GM12872 (cell line): ENCODE results near the gene PEX11B.
A peak's percentile ranks its signal among the peaks of the same experiment; 100 is the strongest.

Experiments used
- CTCF ChIP-seq: IDR thresholded peaks from 3 replicates; pipeline ENCODE4 v1.5.1; 2011; ENCODE audit warnings: low read depth, mild to moderate bottlenecking, low read length, moderate library complexity; ENCODE audit not compliant: insufficient read depth

Gene PEX11B

GRCh38 chr1:145935708-145936107, 17.2 kb upstream of the PEX11B start:
- TF ChIP-seq CTCF = no peak

GRCh38 chr1:145927916-145928643, 9.6 kb upstream of the PEX11B start:
- TF ChIP-seq CTCF = no peak

GRCh38 chr1:145927063-145927886, 8.8 kb upstream of the PEX11B start, which contains the start of gene RBM8A:
Gene RBM8A, minus strand, starts transcription at chr1:145927484. Its CDS starts 58 bp downstream, at chr1:145927426.
- peak; percentile 75 for TF ChIP-seq CTCF

- no peak for TF ChIP-seq CTCF
Measured at GRCh38 chr1:145926686-145927062, 8.2 kb upstream of the PEX11B start.

DNA sequence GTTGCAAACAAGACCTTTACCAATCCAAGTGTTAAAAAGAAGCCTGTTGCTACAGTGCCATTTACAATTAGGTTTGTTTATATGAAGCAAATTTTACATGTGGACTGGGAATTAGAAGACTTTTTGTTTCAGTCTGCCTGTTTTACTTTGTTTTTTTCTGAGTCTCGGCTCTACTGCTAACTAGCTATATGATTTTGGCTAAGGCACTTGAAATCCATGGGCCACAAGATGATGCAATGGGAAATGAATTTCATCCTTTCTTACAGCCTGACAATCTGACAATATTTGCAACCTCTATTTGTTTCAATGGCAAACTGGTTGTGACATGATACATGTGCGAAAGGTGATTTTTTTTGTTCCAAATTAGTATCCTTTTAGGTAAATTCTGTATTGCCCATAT, 3.7 kb upstream of the PEX11B start:
- TF ChIP-seq CTCF = no peak

DNA sequence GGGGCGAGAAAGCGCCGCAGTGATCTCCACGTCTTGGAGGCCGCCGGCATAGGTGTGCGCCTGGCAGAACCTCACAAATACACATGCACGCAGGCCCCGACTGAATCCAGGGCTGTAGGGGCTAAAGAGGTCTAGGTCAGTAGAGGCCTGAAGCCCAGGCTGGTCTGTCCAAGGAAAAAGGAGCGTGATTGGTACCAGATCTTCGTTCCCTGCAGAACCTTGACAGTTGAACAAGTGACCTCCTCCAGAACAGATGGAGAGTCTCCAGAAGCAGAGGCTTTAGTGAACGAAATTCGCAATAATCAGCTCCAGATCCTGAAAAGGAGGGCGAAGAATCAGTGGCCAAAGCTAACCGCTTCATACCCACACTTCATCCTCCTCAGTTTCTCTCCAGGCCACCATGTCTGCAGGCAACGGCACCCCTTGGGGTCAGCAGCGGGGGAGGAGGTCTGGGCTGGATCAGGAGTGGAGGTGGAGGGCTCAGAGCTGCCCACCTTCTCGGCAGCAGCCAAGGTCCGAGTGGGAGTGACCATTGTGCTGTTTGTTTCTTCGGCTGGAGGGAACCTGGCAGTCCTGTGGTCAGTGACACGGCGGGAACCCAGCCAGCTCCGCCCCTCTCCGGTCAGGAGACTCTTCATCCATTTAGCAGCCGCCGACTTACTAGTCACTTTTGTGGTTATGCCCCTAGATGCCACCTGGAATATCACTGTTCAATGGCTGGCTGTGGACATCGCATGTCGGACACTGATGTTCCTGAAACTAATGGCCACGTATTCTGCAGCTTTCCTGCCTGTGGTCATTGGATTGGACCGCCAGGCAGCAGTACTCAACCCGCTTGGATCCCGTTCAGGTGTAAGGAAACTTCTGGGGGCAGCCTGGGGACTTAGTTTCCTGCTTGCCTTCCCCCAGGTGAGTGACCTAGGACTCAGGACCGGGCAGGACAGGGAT, 749 bp upstream of the PEX11B start:
- TF ChIP-seq CTCF = no peak

DNA sequence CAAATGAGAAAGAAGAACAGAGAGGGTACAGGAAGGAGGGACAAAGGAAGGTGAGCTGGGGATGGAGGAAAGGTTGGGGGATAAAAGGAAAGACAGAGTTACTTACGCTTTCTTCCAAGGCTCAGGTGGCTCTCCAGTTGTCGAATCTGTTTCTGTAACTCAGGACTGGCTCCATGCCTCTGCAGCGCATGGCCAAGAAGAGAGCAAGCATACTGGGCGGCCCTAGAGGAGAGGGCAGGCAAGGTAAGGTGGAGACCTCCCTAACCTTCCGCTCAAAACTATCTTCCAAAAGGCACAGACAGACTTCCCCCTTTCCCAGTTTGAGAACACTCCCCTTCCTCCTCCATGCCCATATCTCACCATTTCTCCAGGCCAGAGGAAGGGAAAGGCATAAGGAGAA, 922 bp downstream of the PEX11B start:
- TF ChIP-seq CTCF = no peak
